Measurements from ENCODE around the gene NANP. TPM values are rescaled to one million over a fixed set of nuclear protein-coding genes. Genes with fewer than 3 reads are reported as not detected.

The NANP gene
- 4.8 TPM for total RNA-seq
- long read RNA-seq, transcript NANP-201 (2 exons, 3,964 nt), result major isoform, 17 of 18 reads
- long read RNA-seq, partial matches to known transcripts, result 0 of 18 reads
- long read RNA-seq, other reads (novel, unspliced or antisense), result 1 of 18 reads

- DNase-seq (peak; percentile 98), ATAC-seq (peak; percentile 93)
- H3K9me3 ChIP-seq, result no peaks in the 10 kb centered on the region
- peak within 1 kb of the TSS; percentile 94 for H3K27ac ChIP-seq
- peaks cover 19% of the 10 kb centered on the region for H3K4me1 ChIP-seq
- intact Hi-C loops (cut with DNase I), result no loop called here
- H3K27me3 ChIP-seq, result no peaks in the 10 kb centered on the region
- peak within 1 kb of the TSS; percentile 66 for H3K4me3 ChIP-seq
- no peaks in the 10 kb centered on the region for H3K36me3 ChIP-seq
- no peak for TF ChIP-seq CTCF (IDR thresholded peaks at IDR 0.05)
Observed at GRCh38 chr20:25623736-25624499, at the start of gene NANP. Gene NANP (minus strand): TSS chr20:25624014. CDS start chr20:25623948, 66 bp downstream.

- Histone ChIP-seq H3K4me1 (no peaks in the 10 kb centered on the region), H3K27ac (no peak overlapping the region), H3K27me3 (no peaks in the 10 kb centered on the region), H3K4me3 (no peak overlapping the region), H3K36me3 (peaks cover 50% of the 10 kb centered on the region), H3K9me3 (no peaks in the 10 kb centered on the region)
- ATAC-seq, result peak; percentile 32
- TF ChIP-seq CTCF (IDR thresholded peaks at IDR 0.05), result no peak
- DNase-seq, result no peak
- intact Hi-C loops (cut with DNase I), result no loop called here
Observed at GRCh38 chr20:25672659-25673235, 48.9 kb upstream of the NANP start.

GRCh38 chr20:25669826-25670422 is 46.1 kb upstream of the NANP start:
- intact Hi-C loops (cut with DNase I), result no loop called here
- Histone ChIP-seq H3K9me3 (no peaks in the 10 kb centered on the region), H3K4me3 (no peak overlapping the region), H3K27me3 (no peaks in the 10 kb centered on the region), H3K36me3 (peaks cover 22% of the 10 kb centered on the region), H3K4me1 (no peaks in the 10 kb centered on the region), H3K27ac (no peak overlapping the region)
- DNase-seq (no peak), ATAC-seq (no peak)
- no peak for TF ChIP-seq CTCF (IDR thresholded peaks at IDR 0.05)

- H3K27ac ChIP-seq, result no peak overlapping the region
- H3K9me3 ChIP-seq, result no peaks in the 10 kb centered on the region
- no peaks in the 10 kb centered on the region for H3K27me3 ChIP-seq
- peaks cover 7% of the 10 kb centered on the region for H3K36me3 ChIP-seq
- DNase-seq (no peak), ATAC-seq (no peak)
- TF ChIP-seq CTCF (IDR thresholded peaks at IDR 0.05), result no peak
- H3K4me3 ChIP-seq, result no peak overlapping the region
- intact Hi-C loops (cut with DNase I), result no loop called here
- H3K4me1 ChIP-seq, result no peaks in the 10 kb centered on the region
Observed at GRCh38 chr20:25668446-25668845, 44.6 kb upstream of the NANP start.

GRCh38 chr20:25659999-25660398 is 36.2 kb upstream of the NANP start:
- Histone ChIP-seq H3K27me3 (no peaks in the 10 kb centered on the region), H3K36me3 (no peaks in the 10 kb centered on the region), H3K4me1 (no peaks in the 10 kb centered on the region), H3K27ac (no peak overlapping the region), H3K4me3 (no peak overlapping the region), H3K9me3 (no peaks in the 10 kb centered on the region)
- intact Hi-C loops (cut with DNase I), result no loop called here
- no peak for TF ChIP-seq CTCF (IDR thresholded peaks at IDR 0.05)
- ATAC-seq (no peak), DNase-seq (no peak)

Measured in upper lobe of right lung (tissue), 1 donor.